ENCODE data around the gene ZNF512B.
"Not testable (repeated sequence)": the region's sequence is repeated elsewhere in the genome, so short reads cannot be mapped to it uniquely, and the experiment has no call there.

GRCh38 chr20:63976511-63976910 is 6.8 kb upstream of the ZNF512B start:
- TF ChIP-seq POLR2AphosphoS2 (conservative IDR thresholded peaks at IDR 0.05; ENCODE audit: low read length); POLR2A (IDR thresholded peaks at IDR 0.05; ENCODE audit: low read length); CEBPB (IDR thresholded peaks at IDR 0.05); ELK1 (IDR thresholded peaks at IDR 0.05; ENCODE audit: low read depth, low read length); ESRRA (IDR thresholded peaks at IDR 0.05; ENCODE audit: borderline replicate concordance, low read length); HDAC2 (IDR thresholded peaks at IDR 0.05); CTCF (IDR thresholded peaks at IDR 0.05): not testable (repeated sequence)

All from A549 (cell line).